Endothelial cell of umbilical vein (primary cell): ENCODE results near the gene SH3RF3.

ENCODE experiments used
- CTCF ChIP-seq, 2 donors: IDR thresholded peaks; 1 replicate in 1 of 2; 2 replicates in 1 of 2; pipeline ENCODE4 v1.5.1; 2011; ENCODE audit warnings: low read length in 2 of 2, mild to moderate bottlenecking in 2 of 2, moderate library complexity in 2 of 2, control low read depth in 1 of 2, inconsistent platforms in 1 of 2, low read depth in 1 of 2; ENCODE audit not compliant: insufficient read depth in 1 of 2; ENCODE audit errors: extremely low read depth in 1 of 2
- EZH2 ChIP-seq: IDR thresholded peaks from 2 replicates; pipeline ENCODE4 v1.6.1; 2012; ENCODE audit warnings: borderline replicate concordance, low read depth, mild to moderate bottlenecking, moderate library complexity, low read length, inconsistent platforms; ENCODE audit not compliant: severe bottlenecking
- FOS ChIP-seq: IDR thresholded peaks from 2 replicates; pipeline ENCODE4 v1.6.1; 2011; ENCODE audit warnings: mild to moderate bottlenecking, low read length, moderate library complexity, borderline replicate concordance; ENCODE audit not compliant: insufficient read depth
- GATA2 ChIP-seq: IDR thresholded peaks from 2 replicates; pipeline ENCODE4 v1.7.0; 2011; ENCODE audit warnings: low read depth, mild to moderate bottlenecking, moderate library complexity, mixed read lengths, low read length; ENCODE audit not compliant: insufficient read length, insufficient read depth
- JUN ChIP-seq: IDR thresholded peaks from 2 replicates; pipeline ENCODE4 v1.6.1; 2011; ENCODE audit warnings: borderline replicate concordance, low read depth; ENCODE audit not compliant: insufficient read length, insufficient read depth
- MAX ChIP-seq: IDR thresholded peaks from 2 replicates; pipeline ENCODE4 v1.6.1; 2011; ENCODE audit not compliant: insufficient read depth, insufficient read length
- MYC ChIP-seq: IDR thresholded peaks from one replicate; pipeline ENCODE4 v1.6.1; 2011; ENCODE audit warnings: mild to moderate bottlenecking, low read depth, low read length
- POLR2A ChIP-seq: IDR thresholded peaks from 2 replicates; pipeline ENCODE4 v1.6.1; 2012; ENCODE audit warnings: low read depth, mild to moderate bottlenecking, control low read depth, low read length
- POLR2AphosphoS5 ChIP-seq: IDR thresholded peaks from 2 replicates; pipeline ENCODE4 v1.6.1; 2012; ENCODE audit warnings: low read depth, mild to moderate bottlenecking, control low read depth, low read length, moderate library complexity; ENCODE audit not compliant: insufficient read depth

GRCh38 chr2:109256111-109256510 lies 127.1 kb downstream of the SH3RF3 start:
- TF ChIP-seq POLR2A (no peak), MAX (no peak), CTCF (IDR thresholded peaks at IDR 0.05; ENCODE audit: extremely low read depth in 1 of 2, insufficient read depth in 1 of 2, low read depth in 1 of 2, low read length in 2 of 2) (no peak), MYC (no peak), EZH2 (no peak), POLR2AphosphoS5 (no peak), JUN (no peak), GATA2 (no peak), FOS (no peak)
